HFF-Myc (cell line): ENCODE results near the gene PTPRK.

Experiments used
- DNase-seq: peaks from one replicate; pipeline ENCODE4 v3.0.0-alpha.2; 2011; ENCODE audit warnings: low read depth; ENCODE audit errors: extremely low read depth
- H3K4me3 ChIP-seq: replicated peaks from 2 replicates; pipeline ENCODE4 v1.5.1; 2011; ENCODE audit warnings: low read depth, mild to moderate bottlenecking, control low read depth, low read length
- TF ChIP-seq, protein P1 (sequence below): IDR thresholded peaks from 2 replicates; pipeline ENCODE4 v1.5.1; 2012; ENCODE audit warnings: mild to moderate bottlenecking, low read depth, low read length, control low read depth; ENCODE audit errors: missing control alignments

The PTPRK gene

GRCh38 chr6:128527375-128527774, 7.0 kb upstream of the PTPRK start:
- DNase-seq: no peak
- H3K4me3 ChIP-seq: no peak overlapping the region
- TF ChIP-seq, protein P1, sequence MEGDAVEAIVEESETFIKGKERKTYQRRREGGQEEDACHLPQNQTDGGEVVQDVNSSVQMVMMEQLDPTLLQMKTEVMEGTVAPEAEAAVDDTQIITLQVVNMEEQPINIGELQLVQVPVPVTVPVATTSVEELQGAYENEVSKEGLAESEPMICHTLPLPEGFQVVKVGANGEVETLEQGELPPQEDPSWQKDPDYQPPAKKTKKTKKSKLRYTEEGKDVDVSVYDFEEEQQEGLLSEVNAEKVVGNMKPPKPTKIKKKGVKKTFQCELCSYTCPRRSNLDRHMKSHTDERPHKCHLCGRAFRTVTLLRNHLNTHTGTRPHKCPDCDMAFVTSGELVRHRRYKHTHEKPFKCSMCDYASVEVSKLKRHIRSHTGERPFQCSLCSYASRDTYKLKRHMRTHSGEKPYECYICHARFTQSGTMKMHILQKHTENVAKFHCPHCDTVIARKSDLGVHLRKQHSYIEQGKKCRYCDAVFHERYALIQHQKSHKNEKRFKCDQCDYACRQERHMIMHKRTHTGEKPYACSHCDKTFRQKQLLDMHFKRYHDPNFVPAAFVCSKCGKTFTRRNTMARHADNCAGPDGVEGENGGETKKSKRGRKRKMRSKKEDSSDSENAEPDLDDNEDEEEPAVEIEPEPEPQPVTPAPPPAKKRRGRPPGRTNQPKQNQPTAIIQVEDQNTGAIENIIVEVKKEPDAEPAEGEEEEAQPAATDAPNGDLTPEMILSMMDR: no peak

- TF ChIP-seq, protein P1: no peak
- no peak for DNase-seq
- H3K4me3 ChIP-seq: no peak overlapping the region
Measured at GRCh38 chr6:128526152-128526914, 5.9 kb upstream of the PTPRK start.

DNA sequence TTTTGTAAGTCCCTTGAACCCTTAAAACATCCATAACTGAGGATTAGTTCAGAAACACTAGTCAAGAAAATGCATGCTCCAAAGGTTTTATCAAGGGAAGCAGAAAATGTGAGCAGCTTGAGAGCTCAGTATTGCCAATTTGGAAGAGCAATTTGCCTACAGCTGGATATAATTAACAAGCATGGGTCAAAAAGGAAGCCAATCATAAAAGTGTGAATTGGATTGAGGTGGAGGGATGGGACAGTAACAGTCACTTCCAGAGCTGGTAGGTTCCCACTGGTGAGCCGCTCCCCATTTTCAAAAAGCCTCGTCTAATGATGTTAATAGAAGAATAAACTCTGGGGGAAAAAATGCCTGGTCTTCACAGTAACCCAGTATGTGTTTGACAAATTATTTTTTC, 5.0 kb upstream of the PTPRK start:
- TF ChIP-seq, protein P1: no peak
- H3K4me3 ChIP-seq: no peak overlapping the region
- no peak for DNase-seq

DNA sequence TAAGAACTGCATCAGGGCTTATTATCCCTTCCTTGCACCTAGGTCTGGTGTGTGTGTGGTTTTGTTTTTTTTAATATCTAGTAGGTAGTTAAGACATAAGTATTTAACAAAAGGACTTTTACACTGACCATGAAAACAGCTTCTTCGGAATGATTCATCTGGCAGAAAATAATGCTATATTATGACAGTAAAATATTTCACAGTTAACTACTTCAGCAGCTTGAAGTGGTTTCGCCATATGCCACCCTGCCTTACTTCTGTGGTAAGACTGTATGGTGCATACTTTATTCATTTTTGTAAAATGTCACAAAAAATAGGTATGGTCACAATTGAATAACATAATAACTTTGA, 858 bp upstream of the PTPRK start:
- H3K4me3 ChIP-seq: peak overlapping the region; percentile 88
- TF ChIP-seq, protein P1: no peak
- DNase-seq: no peak

GRCh38 chr6:128519931-128520435, 416 bp downstream of the PTPRK start:
- H3K4me3 ChIP-seq: peak overlapping the region; percentile 88
- TF ChIP-seq, protein P1: no peak
- no peak for DNase-seq

DNA sequence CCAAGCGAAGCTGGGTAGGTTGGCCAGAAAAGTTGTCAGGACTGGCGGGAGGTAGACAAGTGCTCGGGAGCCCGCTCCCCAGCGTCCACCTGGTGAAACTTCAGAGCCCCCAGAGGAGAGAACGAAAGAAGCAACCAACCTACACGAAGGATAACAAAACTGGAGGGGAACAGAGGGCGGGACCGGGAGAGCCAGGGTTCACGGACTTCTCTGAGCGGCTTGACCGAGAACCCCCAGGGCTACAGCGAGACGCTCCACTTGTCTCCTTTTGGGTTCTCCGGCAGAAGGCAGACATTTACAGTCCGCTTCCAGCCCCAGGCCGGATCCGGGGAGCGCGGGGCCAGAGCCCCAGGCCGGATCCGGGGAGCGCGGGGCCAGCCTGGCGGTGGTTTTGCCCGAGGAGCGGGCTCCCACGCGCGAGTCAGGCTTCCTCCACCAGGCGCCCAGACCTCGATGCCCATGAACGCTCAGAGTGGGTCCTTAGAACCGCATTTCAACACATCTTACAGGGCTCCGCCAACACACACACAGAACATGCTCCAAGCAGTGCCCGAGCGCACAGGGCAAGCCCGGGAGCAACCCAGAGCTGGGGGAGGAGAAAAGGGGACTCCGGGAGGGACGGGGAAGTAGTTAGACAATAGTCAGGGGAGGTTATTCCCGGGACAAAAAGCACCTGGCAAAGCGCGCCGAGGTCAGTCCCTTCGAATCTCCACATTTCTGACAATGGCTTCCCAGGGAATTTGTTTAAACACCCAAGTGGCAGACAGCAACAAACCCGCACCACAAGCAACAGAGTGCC, 1.1 kb downstream of the PTPRK start:
- no peak for DNase-seq
- TF ChIP-seq, protein P1: peak; percentile 8
- H3K4me3 ChIP-seq: peak overlapping the region; percentile 88
